Stomach (tissue), 9 donors: ENCODE measurements around the gene EPC2. TPM values are rescaled to one million over a fixed set of nuclear protein-coding genes. Genes with fewer than 3 reads are reported as not detected.

Source experiments
- DNase-seq, 2 donors: peaks; one replicate each; pipeline versions ENCODE4 v3.0.0 to v3.0.0-alpha.2; 2013 to 2019
- H3K27ac ChIP-seq, 5 donors: fragments of 200-600 bp in 4 of 5; sonication (generic) in 4 of 5; one replicate each; pipeline ENCODE4 v1.5.1; 2013 to 2019; ENCODE audit warnings: mild to moderate bottlenecking in 1 of 5, moderate library complexity in 1 of 5
- H3K27me3 ChIP-seq, 3 donors: fragments of 200-600 bp; sonication (generic); one replicate each; pipeline ENCODE4 v1.5.1; 2017 to 2019; ENCODE audit warnings: mixed run types in 1 of 3
- H3K36me3 ChIP-seq, 4 donors: fragments of 200-600 bp; sonication (generic); 1 replicate in 3 of 4; 2 replicates in 1 of 4; pipeline ENCODE4 v1.5.1; 2016 to 2019
- H3K4me1 ChIP-seq, 4 donors: fragments of 200-600 bp; sonication (generic); one replicate each; pipeline ENCODE4 v1.5.1; 2016 to 2019
- H3K4me3 ChIP-seq, 4 donors: fragments of 200-600 bp; sonication (generic) in 3 of 4; one replicate each; pipeline ENCODE4 v1.5.1; 2016 to 2019; ENCODE audit warnings: mild to moderate bottlenecking in 1 of 4
- H3K9me3 ChIP-seq, 4 donors: fragments of 200-600 bp; sonication (generic); one replicate each; pipeline ENCODE4 v1.5.1; 2016 to 2019
- CTCF ChIP-seq, 7 experiments: fragments of 450-650 bp in 4 of 7; fragments of 200-600 bp in 3 of 7; sonication (generic) in 3 of 7; IDR thresholded peaks; one replicate each; pipeline ENCODE4 v1.5.1; 2016 to 2019; ENCODE audit warnings: antibody characterized with exemption in 7 of 7, control low read depth in 2 of 7, mild to moderate bottlenecking in 1 of 7
- EP300 ChIP-seq: sonication (generic); formaldehyde crosslinking; IDR thresholded peaks from one replicate; pipeline ENCODE4 v1.6.1; 2017; ENCODE audit warnings: antibody characterized with exemption
- POLR2A ChIP-seq, 4 donors: fragments of 450-650 bp; IDR thresholded peaks; one replicate each; pipeline ENCODE4 v1.6.1; 2016; ENCODE audit warnings: antibody characterized with exemption in 4 of 4, control low read depth in 2 of 4, mild to moderate bottlenecking in 1 of 4, moderate library complexity in 1 of 4
- POLR2AphosphoS5 ChIP-seq, 3 donors: sonication (generic); formaldehyde crosslinking; IDR thresholded peaks; one replicate each; pipeline ENCODE4 v1.6.1; 2016; ENCODE audit warnings: antibody characterized with exemption in 3 of 3
- WGBS, 5 donors: extraction: QIAGEN DNeasy Blood & Tissue Kit in 3 of 5; methylation state at CpG; one replicate each; pipeline versions ENCODE4 v1.1.5 to v1.1.7; 2013 to 2018; 5-methylcytosine and 5-hydroxymethylcytosine counted together
- intact Hi-C: fragments of 100-400 bp; cut with DNase I; formaldehyde crosslinking; loops from one replicate; pipeline ENCODE4 v1.15.1; 2023; ENCODE audit warnings: low total_unique reads
- polyA plus RNA-seq, 3 donors: library from polyadenylated mRNA; stranded (reverse); fragments of 200-250 nt; gene quantifications; one replicate each; pipeline ENCODE4 v1.2.3, GENCODE V29; 2013
- small RNA-seq, 4 donors: library from RNA; depleted of rRNA; stranded (forward); fragments of <200 nt; gene quantifications; one replicate each; pipeline ENCODE3, GENCODE V24; 2016
- total RNA-seq, 5 donors: library from RNA; depleted of rRNA; stranded (reverse); fragments of >200 nt; gene quantifications; one replicate each; pipeline versions ENCODE4 v1.1.0 to v1.2.3, GENCODE V29; 2014 to 2016
- donor health status: healthy with polysubstance abuse.
- donor health status: Bipolar disorder and iron deficiency.
- donor health status: healthy.

The EPC2 gene
- total and polyA plus RNA-seq, 8 donors = 0.87 to 42.2 (median 13.5) TPM

GRCh38 chr2:148828941-148829340, 184.4 kb downstream of the EPC2 start:
- TF ChIP-seq EP300 = no peak
- no peak for TF ChIP-seq CTCF (IDR thresholded peaks at IDR 0.05)
- no peak for TF ChIP-seq POLR2A (IDR thresholded peaks at IDR 0.05)
- no peak for TF ChIP-seq POLR2AphosphoS5 (IDR thresholded peaks at IDR 0.05)
- intact Hi-C loops = no loop called here
- 77 to 92% (median 85%) methylated on average over 2 of the region's 2 CpGs for WGBS, 5 donors
- no peaks in the 10 kb centered on the region for H3K9me3 ChIP-seq
- H3K4me1 ChIP-seq = no peaks in the 10 kb centered on the region
- no peak overlapping the region for H3K4me3 ChIP-seq
- H3K27ac ChIP-seq = no peak overlapping the region
- H3K27me3 ChIP-seq = no peaks in the 10 kb centered on the region
- DNase-seq = no peak
- H3K36me3 ChIP-seq = no peaks in the 10 kb centered on the region

DNA sequence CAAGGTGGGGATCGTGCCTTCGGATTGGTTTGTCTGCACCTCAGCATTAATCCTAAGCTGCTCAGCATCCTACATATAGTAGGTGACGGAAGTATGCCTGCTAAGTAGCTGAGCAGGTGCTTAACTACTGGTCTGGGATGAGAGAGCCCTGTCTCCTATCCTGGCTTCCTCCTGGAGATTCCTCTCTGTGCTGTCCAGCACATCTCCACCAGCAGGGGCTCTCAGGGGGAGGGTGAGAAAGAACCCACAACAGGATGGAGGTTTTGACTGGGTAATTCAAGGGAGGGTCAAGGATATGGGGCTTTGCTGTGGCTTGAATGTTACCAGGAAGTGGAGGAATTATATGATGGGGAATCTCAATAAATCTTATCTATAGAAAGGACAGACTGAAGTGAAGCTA, 185.1 kb downstream of the EPC2 start:
- no peaks in the 10 kb centered on the region for H3K36me3 ChIP-seq
- intact Hi-C loops = no loop called here
- no peak for DNase-seq
- no peaks in the 10 kb centered on the region for H3K4me1 ChIP-seq
- no peaks in the 10 kb centered on the region for H3K27me3 ChIP-seq
- no peak for TF ChIP-seq POLR2AphosphoS5 (IDR thresholded peaks at IDR 0.05)
- no peak for TF ChIP-seq POLR2A (IDR thresholded peaks at IDR 0.05)
- TF ChIP-seq CTCF (IDR thresholded peaks at IDR 0.05) = no peak
- TF ChIP-seq EP300 = no peak
- H3K9me3 ChIP-seq = no peaks in the 10 kb centered on the region
- WGBS, 5 donors = 78 to 87% (median 82%) methylated on average over 3 of the region's 3 CpGs
- no peak overlapping the region for H3K27ac ChIP-seq
- H3K4me3 ChIP-seq = no peak overlapping the region

DNA sequence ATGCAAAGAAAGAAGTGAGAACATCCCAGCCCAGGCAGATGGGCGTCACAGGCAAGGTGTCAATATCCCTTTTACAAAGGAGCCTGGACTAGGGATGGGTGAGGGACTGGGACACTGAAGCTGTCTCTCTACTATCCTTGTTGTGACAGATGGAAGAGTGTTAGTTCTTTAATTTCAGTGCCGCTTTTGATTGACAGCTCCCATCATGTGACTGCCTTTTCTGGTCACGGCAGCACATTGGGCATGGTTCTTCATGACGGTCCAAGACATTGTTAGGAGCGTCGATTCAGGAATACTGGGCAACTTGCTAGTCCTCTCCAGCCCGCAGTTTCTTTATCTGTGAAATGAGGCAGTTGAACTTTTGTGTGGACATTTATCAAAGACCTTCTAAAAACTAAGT, 188.1 kb downstream of the EPC2 start:
- Histone ChIP-seq H3K4me1 (no peaks in the 10 kb centered on the region), H3K27ac (no peak overlapping the region), H3K9me3 (no peaks in the 10 kb centered on the region), H3K36me3 (no peaks in the 10 kb centered on the region), H3K4me3 (no peak overlapping the region), H3K27me3 (no peaks in the 10 kb centered on the region)
- no peak for TF ChIP-seq POLR2AphosphoS5 (IDR thresholded peaks at IDR 0.05)
- no peak for TF ChIP-seq POLR2A (IDR thresholded peaks at IDR 0.05)
- TF ChIP-seq EP300 = no peak
- no peak for TF ChIP-seq CTCF (IDR thresholded peaks at IDR 0.05)
- no peak for DNase-seq
- intact Hi-C loops = no loop called here
- WGBS, 5 donors = 84 to 87% (median 85%) methylated on average over 7 of the region's 7 CpGs

Small RNAs within 50 kb of the gene (small RNA-seq; reads per million reads assigned to genes)
- 0 to 0.07 (median 0) reads per million in 4 donors for gene RNU2-9P
- 0 reads per million in 4 donors for gene RPS29P8

Other genes with a start within 250 kb of the EPC2 start
- gene KIF5C, start 230.5 kb downstream of the EPC2 start, total RNA-seq = 10 to 100 TPM in 2 of 5 donors, 1 to 10 TPM in 2, under 1 TPM in 1; under 0.01 to 14.7 (median 4.3) TPM
- 1 to 10 TPM in 2 of 3 donors, under 1 TPM in 1; 0.93 to 2.4 (median 1.1) TPM for gene KIF5C, start 230.5 kb downstream of the EPC2 start, polyA plus RNA-seq